HG02970 (cell line): ENCODE measurements around the gene ARHGAP25.

Source experiments
- ATAC-seq: cut with Tn5 transposase; IDR thresholded peaks from one replicate; pipeline ENCODE4 v1.9.1; 2021; ENCODE audit warnings: mild to moderate bottlenecking, moderate library complexity, moderate number of reproducible peaks; ENCODE audit not compliant: unreplicated experiment, low FRiP score

Gene ARHGAP25

GRCh38 chr2:68854476-68854875, 119.9 kb downstream of the ARHGAP25 start:
- no peak for ATAC-seq

GRCh38 chr2:68855550-68855949, 120.9 kb downstream of the ARHGAP25 start:
- no peak for ATAC-seq

GRCh38 chr2:68857202-68857845, 122.7 kb downstream of the ARHGAP25 start:
- ATAC-seq: no peak

GRCh38 chr2:68857855-68858456, 123.3 kb downstream of the ARHGAP25 start:
- no peak for ATAC-seq

- no peak for ATAC-seq
These were observed 125.5 kb downstream of the ARHGAP25 start for GRCh38 chr2:68860111-68860510.

GRCh38 chr2:68861330-68861729, 126.7 kb downstream of the ARHGAP25 start:
- ATAC-seq: no peak

GRCh38 chr2:68862889-68863288, 128.3 kb downstream of the ARHGAP25 start:
- no peak for ATAC-seq

- no peak for ATAC-seq
These were observed 129.4 kb downstream of the ARHGAP25 start for GRCh38 chr2:68863996-68864395.

- ATAC-seq: no peak
These were observed 130.5 kb downstream of the ARHGAP25 start for GRCh38 chr2:68865108-68865507.

GRCh38 chr2:68870215-68870614, 135.6 kb downstream of the ARHGAP25 start:
- no peak for ATAC-seq

GRCh38 chr2:68871159-68871764, 136.7 kb downstream of the ARHGAP25 start, which contains the start of gene BMP10:
BMP10 (minus strand) TSS chr2:68871397; CDS start chr2:68871358, 39 bp downstream.
- no peak for ATAC-seq
